H1 (cell line): ENCODE data around the gene TMEM17. TPM values are rescaled to one million over a fixed set of nuclear protein-coding genes. Genes with fewer than 3 reads are reported as not detected.

Experiments used
- CTCF ChIA-PET: fragments of 300-600 bp; sonication (Branson Sonifier 250); formaldehyde crosslinking; loops from one replicate; lab custom pipeline; 2021; ENCODE audit not compliant: partially characterized antibody; lab: Charles Lee
- POLR2A ChIA-PET: fragments of 300-600 bp; sonication (Branson Sonifier 250); formaldehyde crosslinking; loops from one replicate; lab custom pipeline; 2021; ENCODE audit warnings: inconsistent platforms; ENCODE audit not compliant: partially characterized antibody; lab: Charles Lee
- DNase-seq, 2 experiments: peaks; one replicate each; pipeline versions ENCODE4 v3.0.0 to v3.0.0-alpha.2; 2010 to 2022; ENCODE audit warnings: low spot score in 2 of 2, low read depth in 1 of 2, mixed read lengths in 1 of 2
- FAIRE-seq: peaks from 2 replicates; lab custom pipeline; 2011; peaks lifted over from hg19 to GRCh38; lab: Jason Lieb, UNC
- H2AFZ ChIP-seq: 2 replicates; pipeline ENCODE4 v1.8.1; 2012; ENCODE audit warnings: low read length, inconsistent platforms
- H2AK5ac ChIP-seq: 2 replicates; pipeline ENCODE4 v1.6.1; 2013; ENCODE audit warnings: low read depth, low read length
- H2BK120ac ChIP-seq: replicated peaks from 2 replicates; pipeline ENCODE3; 2013; ENCODE audit warnings: low read depth, low read length, inconsistent platforms
- H2BK12ac ChIP-seq: 2 replicates; pipeline ENCODE4 v1.6.1; 2013; ENCODE audit warnings: low read depth, low read length
- H2BK15ac ChIP-seq: 2 replicates; pipeline ENCODE4 v1.6.1; 2013; ENCODE audit warnings: low read length
- H2BK20ac ChIP-seq: 2 replicates; pipeline ENCODE4 v1.6.1; 2013; ENCODE audit warnings: low read length
- H2BK5ac ChIP-seq: 2 replicates; pipeline ENCODE4 v1.6.1; 2013; ENCODE audit warnings: low read depth, low read length
- H3K14ac ChIP-seq: 2 replicates; pipeline ENCODE4 v1.6.1; 2013; ENCODE audit warnings: inconsistent platforms; ENCODE audit not compliant: insufficient read length
- H3K18ac ChIP-seq: 2 replicates; pipeline ENCODE4 v1.6.1; 2013; ENCODE audit warnings: low read length; ENCODE audit errors: extremely low read depth
- H3K23ac ChIP-seq: 2 replicates; pipeline ENCODE4 v1.6.1; 2013; ENCODE audit warnings: inconsistent platforms; ENCODE audit not compliant: insufficient read length
- H3K23me2 ChIP-seq: 2 replicates; pipeline ENCODE4 v1.6.1; 2013; ENCODE audit warnings: low read depth, low read length
- H3K27ac ChIP-seq: 2 replicates; pipeline ENCODE4 v1.6.1; 2011; ENCODE audit warnings: low read depth, low read length, inconsistent platforms
- H3K27me3 ChIP-seq, 4 experiments: replicated peaks in 1 of 4; 1 replicate in 1 of 4; 2 replicates in 3 of 4; pipeline versions ENCODE4 v1.6.1 to v1.8.1; 2011 to 2013; ENCODE audit warnings: low read length in 3 of 4, mild to moderate bottlenecking in 3 of 4, inconsistent platforms in 2 of 4, mixed read lengths in 2 of 4, moderate library complexity in 1 of 4; ENCODE audit not compliant: control insufficient read depth in 3 of 4, insufficient read depth in 3 of 4; ENCODE audit errors: extremely low read depth in 1 of 4
- H3K36me3 ChIP-seq, 4 experiments: 2 replicates each; pipeline versions ENCODE4 v1.6.1 to v1.8.1; 2011 to 2013; ENCODE audit warnings: mild to moderate bottlenecking in 4 of 4, low read length in 3 of 4, moderate library complexity in 2 of 4, control low read depth in 1 of 4, inconsistent platforms in 1 of 4; ENCODE audit not compliant: insufficient read depth in 4 of 4, control insufficient read depth in 2 of 4
- H3K4ac ChIP-seq: replicated peaks from 2 replicates; pipeline ENCODE3; 2013; ENCODE audit warnings: low read length, low read depth, mixed read lengths, inconsistent platforms; ENCODE audit not compliant: insufficient read length
- H3K4me1 ChIP-seq, 4 experiments: replicated peaks in 1 of 4; 1 replicate in 1 of 4; 2 replicates in 3 of 4; pipeline versions ENCODE4 v1.6.1 to v1.8.1; 2011 to 2013; ENCODE audit warnings: low read length in 3 of 4, inconsistent platforms in 2 of 4, mixed read lengths in 1 of 4; ENCODE audit not compliant: insufficient read depth in 4 of 4, control insufficient read depth in 3 of 4
- H3K4me2 ChIP-seq, 2 experiments: 2 replicates each; pipeline versions ENCODE4 v1.6.1 to v1.8.1; 2011 to 2013; ENCODE audit warnings: low read depth in 2 of 2, low read length in 2 of 2, control low read depth in 1 of 2, inconsistent platforms in 1 of 2, mild to moderate bottlenecking in 1 of 2; ENCODE audit not compliant: insufficient read depth in 1 of 2
- H3K4me3 ChIP-seq, 4 experiments: fragments of 200-600, 300-600 bp in 1 of 4; sonication (generic), shearing (Covaris generic), sonication (Bioruptor Twin) in 1 of 4; 2 replicates each; pipeline versions ENCODE4 v1.5.1 to v1.8.1; 2011 to 2016; ENCODE audit warnings: low read length in 4 of 4, low read depth in 3 of 4, control low read depth in 2 of 4, inconsistent platforms in 2 of 4, mild to moderate bottlenecking in 2 of 4, mixed read lengths in 1 of 4, moderate library complexity in 1 of 4; ENCODE audit not compliant: insufficient read depth in 2 of 4; ENCODE audit errors: extremely low read depth in 1 of 4
- H3K56ac ChIP-seq: replicated peaks from 2 replicates; pipeline ENCODE3; 2013; ENCODE audit warnings: low read depth, mild to moderate bottlenecking, mixed read lengths, low read length, inconsistent platforms; ENCODE audit not compliant: insufficient read length
- H3K79me1 ChIP-seq: 2 replicates; pipeline ENCODE4 v1.6.1; 2013; ENCODE audit warnings: low read depth, low read length, control low read depth
- H3K79me2 ChIP-seq, 2 experiments: 2 replicates each; pipeline versions ENCODE4 v1.6.1 to v1.8.1; 2012 to 2013; ENCODE audit warnings: low read length in 2 of 2, mild to moderate bottlenecking in 2 of 2, inconsistent platforms in 1 of 2; ENCODE audit not compliant: insufficient read depth in 2 of 2, control insufficient read depth in 1 of 2
- H3K9ac ChIP-seq, 4 experiments: replicated peaks in 1 of 4; 1 replicate in 1 of 4; 2 replicates in 3 of 4; pipeline versions ENCODE4 v1.6.1 to v1.8.1; 2011 to 2013; ENCODE audit warnings: low read depth in 3 of 4, low read length in 3 of 4, control low read depth in 2 of 4, mild to moderate bottlenecking in 2 of 4, moderate library complexity in 2 of 4, inconsistent platforms in 1 of 4; ENCODE audit errors: extremely low read depth in 1 of 4
- H3K9me3 ChIP-seq, 2 experiments: 2 replicates each; pipeline versions ENCODE4 v1.6.1 to v1.8.1; 2012 to 2013; ENCODE audit warnings: mild to moderate bottlenecking in 2 of 2, moderate library complexity in 2 of 2, control low read depth in 1 of 2, inconsistent platforms in 1 of 2, low read depth in 1 of 2, low read length in 1 of 2, mixed read lengths in 1 of 2; ENCODE audit not compliant: insufficient read depth in 2 of 2
- H4K20me1 ChIP-seq, 2 experiments: replicated peaks in 1 of 2; 2 replicates each; pipeline versions ENCODE3 to v1.8.1; 2011 to 2013; ENCODE audit warnings: inconsistent platforms in 2 of 2, low read length in 2 of 2, mild to moderate bottlenecking in 1 of 2; ENCODE audit not compliant: insufficient read depth in 2 of 2, control insufficient read depth in 1 of 2
- H4K5ac ChIP-seq: 2 replicates; pipeline ENCODE4 v1.6.1; 2013; ENCODE audit warnings: low read length, low read depth, mixed read lengths, inconsistent platforms; ENCODE audit not compliant: insufficient read length
- H4K8ac ChIP-seq: 2 replicates; pipeline ENCODE4 v1.8.0; 2013; ENCODE audit warnings: mild to moderate bottlenecking, moderate library complexity, low read length, inconsistent platforms; ENCODE audit not compliant: insufficient read depth; ENCODE audit errors: extremely low read depth
- H4K91ac ChIP-seq: replicated peaks from 2 replicates; pipeline ENCODE3; 2013; ENCODE audit warnings: low read length, mixed read lengths, inconsistent platforms; ENCODE audit not compliant: insufficient read length
- ASH2L ChIP-seq: fragments of 200-600, 300-600 bp; sonication (generic); IDR thresholded peaks from one replicate; pipeline ENCODE4 v1.7.1; 2017; ENCODE audit warnings: low read length
- CBX8 ChIP-seq: fragments of 300-800, 300-1000 bp; sonication (generic); IDR thresholded peaks from 2 replicates; pipeline ENCODE4 v1.7.1; 2016; ENCODE audit warnings: low read depth, low read length, borderline replicate concordance
- CEBPB ChIP-seq: IDR thresholded peaks from 2 replicates; pipeline ENCODE4 v1.6.1; 2012; ENCODE audit warnings: low read depth, low read length
- CHD2 ChIP-seq: IDR thresholded peaks from 2 replicates; pipeline ENCODE4 v1.6.1; 2012; ENCODE audit warnings: low read length, improper control_type of control experiment
- CTBP2 ChIP-seq: IDR thresholded peaks from 2 replicates; pipeline ENCODE4 v1.7.0; 2011; ENCODE audit warnings: borderline replicate concordance, mild to moderate bottlenecking, moderate library complexity, mixed read lengths, low read length; ENCODE audit not compliant: insufficient read depth, insufficient read length
- EP300 ChIP-seq, 2 experiments: IDR thresholded peaks; 1 replicate in 1 of 2; 2 replicates in 1 of 2; pipeline ENCODE4 v1.6.1; 2011 to 2012; ENCODE audit warnings: low read depth in 2 of 2, low read length in 2 of 2, mild to moderate bottlenecking in 2 of 2, borderline replicate concordance in 1 of 2, inconsistent platforms in 1 of 2, moderate library complexity in 1 of 2
- JUND ChIP-seq: IDR thresholded peaks from 2 replicates; pipeline ENCODE4 v1.6.1; 2011; ENCODE audit warnings: mild to moderate bottlenecking, improper control_type of control experiment, low read length
- RBBP5 ChIP-seq: IDR thresholded peaks from 2 replicates; pipeline ENCODE4 v1.7.1; 2012; ENCODE audit warnings: low read depth, mild to moderate bottlenecking, inconsistent platforms, low read length, moderate library complexity, borderline replicate concordance
- RFX5 ChIP-seq: IDR thresholded peaks from 2 replicates; pipeline ENCODE4 v1.6.1; 2011; ENCODE audit warnings: low read depth, low read length, improper control_type of control experiment, borderline replicate concordance
- RNF2 ChIP-seq: fragments of 200-900, 300-1000 bp; sonication (generic); IDR thresholded peaks from 2 replicates; pipeline ENCODE4 v1.7.1; 2016; ENCODE audit warnings: borderline replicate concordance, low read depth, mild to moderate bottlenecking, antibody characterized with exemption, low read length; ENCODE audit not compliant: poor library complexity, severe bottlenecking; ENCODE audit errors: missing control alignments
- SAP30 ChIP-seq: fragments of 300-600 bp; sonication (generic); IDR thresholded peaks from 2 replicates; pipeline ENCODE4 v1.7.1; 2012; ENCODE audit warnings: low read length, moderate library complexity, mild to moderate bottlenecking, inconsistent platforms; ENCODE audit not compliant: insufficient read depth, insufficient replicate concordance
- SP1 ChIP-seq: IDR thresholded peaks from 2 replicates; pipeline ENCODE4 v1.6.1; 2011; ENCODE audit warnings: low read depth, low read length
- SP4 ChIP-seq: IDR thresholded peaks from 2 replicates; pipeline ENCODE4 v1.6.1; 2012; ENCODE audit warnings: low read length, inconsistent platforms
- ZNF274 ChIP-seq: IDR thresholded peaks from 2 replicates; pipeline ENCODE4 v1.7.0; 2012; ENCODE audit warnings: low read length, borderline replicate concordance; ENCODE audit errors: extremely low read depth
- WGBS, 2 experiments: shearing (Covaris generic) in 1 of 2; methylation state at CpG; one replicate each; pipeline versions ENCODE4 v1.1.6 to v1.1.7; 2013 to 2015; ENCODE audit warnings: low lambda C conversion rate in 2 of 2, mixed read lengths in 2 of 2, inconsistent platforms in 1 of 2, low coverage in 1 of 2, missing lambda C conversion rate in 1 of 2; ENCODE audit not compliant: insufficient replicate concordance in 2 of 2, insufficient coverage in 1 of 2, insufficient read length in 1 of 2; ENCODE audit errors: extremely low coverage in 1 of 2, missing lambda C conversion rate in 1 of 2; 5-methylcytosine and 5-hydroxymethylcytosine counted together
- polyA plus RNA-seq, 7 experiments: library from polyadenylated mRNA; depleted of rRNA in 3 of 7; stranded (reverse) in 5 of 7; unstranded in 2 of 7; fragments of >200 nt in 5 of 7; fragments of 200-250 nt in 2 of 7; gene quantifications; 1 replicate in 5 of 7; 2 replicates in 1 of 7; 4 replicates in 1 of 7; pipeline versions ENCODE4 v1.2.1 to v1.2.3, GENCODE V29; 2011 to 2013; ENCODE audit warnings: missing spikeins in 2 of 7, mixed read lengths in 2 of 7
- total RNA-seq: library from RNA; stranded (reverse); fragmentation: NEBNext Ultra II Directional; extraction: Animal tissue kit (Norgen Biotek cat#: 25700); gene quantifications from 2 replicates; pipeline ENCODE4 v1.2.1, GENCODE V29; 2021

Gene TMEM17
- total and polyA plus RNA-seq, 2 of the 8 experiments (the other 6 are each of a cell fraction or from before 2014, with no cell fraction given), result 0.69 to 1.2 TPM

DNA sequence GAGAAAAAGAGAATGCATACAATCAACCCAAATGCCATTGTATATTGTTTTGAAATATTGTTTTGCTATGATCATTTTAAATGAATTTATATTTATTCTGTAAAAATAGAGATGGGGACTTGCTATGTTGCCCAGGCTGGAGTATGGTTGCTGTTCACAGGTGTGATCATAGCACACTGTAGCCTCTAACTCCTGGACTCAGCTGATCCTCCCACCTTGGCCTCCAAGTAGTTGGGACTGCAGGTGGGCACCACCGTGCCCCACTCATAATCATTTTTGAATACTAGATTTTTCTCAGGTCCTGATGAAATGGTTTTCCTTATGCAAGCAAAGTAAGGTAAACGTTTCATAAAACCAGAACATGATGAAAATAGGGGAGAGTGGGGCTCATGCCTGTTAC, 46.3 kb downstream of the TMEM17 start:
- H3K79me1 ChIP-seq, result no peaks in the 10 kb centered on the region
- TF ChIP-seq CTBP2 (no peak), SP1 (no peak), SAP30 (no peak), SP4 (no peak), CEBPB (no peak), ASH2L (no peak), RBBP5 (no peak), RFX5 (no peak), CBX8 (no peak), EP300 (IDR thresholded peaks at IDR 0.05; ENCODE audit: borderline replicate concordance in 1 of 2, low read depth in 2 of 2, low read length in 2 of 2) (no peak), JUND (no peak), CHD2 (no peak), RNF2 (no peak), ZNF274 (no peak)

More for the DNA sequence above, 46.3 kb downstream of the TMEM17 start:
- POLR2A ChIA-PET, result no interaction called here
- Histone ChIP-seq H4K8ac (no peak overlapping the region), H3K14ac (no peak overlapping the region), H3K27ac (no peak overlapping the region), H3K23ac (no peak overlapping the region), H2BK20ac (no peak overlapping the region), H2BK5ac (no peak overlapping the region), H3K9me3 (no peaks in the 10 kb centered on the region), H3K56ac (no peak overlapping the region), H4K5ac (no peak overlapping the region), H4K91ac (no peak overlapping the region), H3K23me2 (peaks cover 4% of the 10 kb centered on the region; the same call in 1 of the 2 replicates), H3K9ac (no peak overlapping the region), H2BK120ac (no peak overlapping the region), H2BK12ac (no peak overlapping the region), H2AFZ (no peak overlapping the region), H2AK5ac (no peak overlapping the region), H3K79me2 (no peaks in the 10 kb centered on the region), H4K20me1 (no peaks in the 10 kb centered on the region), H3K4me2 (no peak overlapping the region), H3K36me3 (no peaks in the 10 kb centered on the region), H3K18ac (no peak overlapping the region), H3K4me1 (peaks cover 10 to 17% (median 12%) of the 10 kb centered on the region in 4 experiments), H3K4me3 (no peak overlapping the region), H3K4ac (no peak overlapping the region), H3K27me3 (peaks cover 0 to 6% (median 0%) of the 10 kb centered on the region in 4 experiments; a peak in 3 of 7 replicates), H2BK15ac (no peak overlapping the region)
- no peak for FAIRE-seq
- CTCF ChIA-PET, result interaction anchor here (0.6 to 4.5 kb wide), 4 partner anchors 22 to 315 kb away, joined by 3 to 27 read pairs (median 4); no protein-coding TSS in a partner anchor
- WGBS, 2 experiments, result 92% methylated on average over 2 of the region's 2 CpGs; no CpG with 5 or more reads in 1 of the 2 experiments
- no peak for DNase-seq
